Type B pancreatic cell (in vitro differentiated cells): ENCODE measurements around the gene DMPK. TPM values are rescaled to one million over a fixed set of nuclear protein-coding genes. Genes with fewer than 3 reads are reported as not detected.
A peak's percentile ranks its signal among the peaks of the same experiment; 100 is the strongest.

Experiments used
- DNase-seq: peaks from one replicate; pipeline ENCODE4 v3.0.0; 2021; ENCODE audit warnings: mixed read lengths; ENCODE audit not compliant: unreplicated experiment; ENCODE audit errors: extremely low spot score
- H3K27ac Mint-ChIP-seq: 2 replicates; pipeline ENCODE4 v1.8.0; 2021; ENCODE audit warnings: mild to moderate bottlenecking, mixed read lengths
- H3K27me3 Mint-ChIP-seq: 2 replicates; pipeline ENCODE4 v1.8.0; 2021; ENCODE audit warnings: mixed read lengths
- H3K36me3 Mint-ChIP-seq: 2 replicates; pipeline ENCODE4 v1.8.0; 2021; ENCODE audit warnings: mixed read lengths
- H3K4me1 Mint-ChIP-seq: one replicate; pipeline ENCODE4 v1.8.0; 2021; ENCODE audit warnings: mixed read lengths; ENCODE audit not compliant: unreplicated experiment
- H3K4me3 Mint-ChIP-seq: 2 replicates; pipeline ENCODE4 v1.8.0; 2021; ENCODE audit warnings: mild to moderate bottlenecking, mixed read lengths
- H3K9me3 Mint-ChIP-seq: 2 replicates; pipeline ENCODE4 v1.8.0; 2021; ENCODE audit warnings: mixed read lengths
- total RNA-seq: library from RNA; stranded (reverse); gene quantifications from 2 replicates; pipeline ENCODE4 v1.2.1, GENCODE V29; 2021; ENCODE audit warnings: low replicate concordance
- TF ChIP-seq, protein P1 (sequence below): fragments of 200-600 bp; sonication (generic); conservative IDR thresholded peaks from 2 replicates; pipeline ENCODE4 v1.5.0; 2021; ENCODE audit warnings: antibody characterized with exemption, mild to moderate bottlenecking

The DMPK gene
- total RNA-seq, 1 donor from 2014 or later: 97.7 TPM

- H3K4me1 Mint-ChIP-seq: peaks cover 15% of the 10 kb centered on the region
- no peaks in the 10 kb centered on the region for H3K36me3 Mint-ChIP-seq
- peak; percentile 100 for DNase-seq
- TF ChIP-seq, protein P1, sequence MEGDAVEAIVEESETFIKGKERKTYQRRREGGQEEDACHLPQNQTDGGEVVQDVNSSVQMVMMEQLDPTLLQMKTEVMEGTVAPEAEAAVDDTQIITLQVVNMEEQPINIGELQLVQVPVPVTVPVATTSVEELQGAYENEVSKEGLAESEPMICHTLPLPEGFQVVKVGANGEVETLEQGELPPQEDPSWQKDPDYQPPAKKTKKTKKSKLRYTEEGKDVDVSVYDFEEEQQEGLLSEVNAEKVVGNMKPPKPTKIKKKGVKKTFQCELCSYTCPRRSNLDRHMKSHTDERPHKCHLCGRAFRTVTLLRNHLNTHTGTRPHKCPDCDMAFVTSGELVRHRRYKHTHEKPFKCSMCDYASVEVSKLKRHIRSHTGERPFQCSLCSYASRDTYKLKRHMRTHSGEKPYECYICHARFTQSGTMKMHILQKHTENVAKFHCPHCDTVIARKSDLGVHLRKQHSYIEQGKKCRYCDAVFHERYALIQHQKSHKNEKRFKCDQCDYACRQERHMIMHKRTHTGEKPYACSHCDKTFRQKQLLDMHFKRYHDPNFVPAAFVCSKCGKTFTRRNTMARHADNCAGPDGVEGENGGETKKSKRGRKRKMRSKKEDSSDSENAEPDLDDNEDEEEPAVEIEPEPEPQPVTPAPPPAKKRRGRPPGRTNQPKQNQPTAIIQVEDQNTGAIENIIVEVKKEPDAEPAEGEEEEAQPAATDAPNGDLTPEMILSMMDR: no peak
- H3K4me3 Mint-ChIP-seq: peak within 1 kb of the TSS; percentile 97
- H3K27me3 Mint-ChIP-seq: no peaks in the 10 kb centered on the region
- H3K27ac Mint-ChIP-seq: peak within 1 kb of the TSS; percentile 98
- H3K9me3 Mint-ChIP-seq: no peaks in the 10 kb centered on the region
Observed at GRCh38 chr19:45768984-45769782, 13.1 kb downstream of the DMPK start, which contains the start of gene SIX5. SIX5 (minus strand) TSS chr19:45769252; CDS start chr19:45768844, 408 bp downstream.

GRCh38 chr19:45768655-45768983 is 13.7 kb downstream of the DMPK start:
- no peaks in the 10 kb centered on the region for H3K36me3 Mint-ChIP-seq
- H3K27ac Mint-ChIP-seq: peak overlapping the region; percentile 98
- TF ChIP-seq, protein P1: no peak
- DNase-seq: peak; percentile 80
- H3K4me1 Mint-ChIP-seq: peaks cover 15% of the 10 kb centered on the region
- no peaks in the 10 kb centered on the region for H3K9me3 Mint-ChIP-seq
- H3K4me3 Mint-ChIP-seq: peak overlapping the region; percentile 97
- H3K27me3 Mint-ChIP-seq: no peaks in the 10 kb centered on the region

GRCh38 chr19:45767881-45768654 is 14.2 kb downstream of the DMPK start:
- Mint-ChIP-seq H3K4me3 (peak overlapping the region; percentile 91), H3K36me3 (no peaks in the 10 kb centered on the region), H3K27me3 (no peaks in the 10 kb centered on the region), H3K4me1 (peaks cover 15% of the 10 kb centered on the region), H3K9me3 (no peaks in the 10 kb centered on the region), H3K27ac (peak overlapping the region; percentile 84)
- TF ChIP-seq, protein P1: no peak
- DNase-seq: peak; percentile 84

GRCh38 chr19:45767410-45767880 is 14.8 kb downstream of the DMPK start:
- no peaks in the 10 kb centered on the region for H3K27me3 Mint-ChIP-seq
- peak overlapping the region; percentile 91 for H3K4me3 Mint-ChIP-seq
- peak; percentile 82 for DNase-seq
- no peaks in the 10 kb centered on the region for H3K9me3 Mint-ChIP-seq
- TF ChIP-seq, protein P1: no peak
- no peaks in the 10 kb centered on the region for H3K36me3 Mint-ChIP-seq
- peaks cover 15% of the 10 kb centered on the region for H3K4me1 Mint-ChIP-seq
- peak overlapping the region; percentile 84 for H3K27ac Mint-ChIP-seq

DNA sequence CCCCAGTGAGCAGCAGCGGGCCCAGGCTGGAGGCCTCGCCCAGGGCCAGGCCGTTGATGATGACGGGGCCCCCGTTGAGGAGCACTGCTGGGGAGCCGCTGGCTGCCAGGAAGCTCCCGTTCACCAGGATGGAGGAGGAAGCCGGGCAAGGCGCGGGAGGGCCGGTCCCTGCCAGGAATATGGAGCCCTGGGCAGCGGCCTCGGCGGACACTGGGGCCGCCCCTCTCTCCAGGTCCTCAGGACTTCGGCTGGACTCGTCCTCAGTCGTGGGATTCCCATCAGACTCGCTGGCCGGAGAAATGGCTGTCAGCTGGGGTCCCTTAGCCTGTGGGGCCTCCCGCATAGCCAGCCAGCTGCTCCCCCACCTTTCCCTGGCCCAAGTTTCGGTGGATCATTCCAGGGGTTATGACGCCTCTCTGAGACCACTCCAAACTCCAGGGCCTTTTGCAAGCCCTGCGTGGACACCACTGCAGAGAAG is 15.4 kb downstream of the DMPK start:
- H3K27ac Mint-ChIP-seq: peak overlapping the region; percentile 84
- H3K4me1 Mint-ChIP-seq: peaks cover 15% of the 10 kb centered on the region
- no peaks in the 10 kb centered on the region for H3K9me3 Mint-ChIP-seq
- peak overlapping the region; percentile 91 for H3K4me3 Mint-ChIP-seq
- TF ChIP-seq, protein P1: no peak
- DNase-seq: no peak
- H3K27me3 Mint-ChIP-seq: no peaks in the 10 kb centered on the region
- H3K36me3 Mint-ChIP-seq: no peaks in the 10 kb centered on the region
